ENCODE measurements around the gene RAB31.

- TF ChIP-seq CTCF (IDR thresholded peaks at IDR 0.05) = no peak
- no peak for TF ChIP-seq POLR2A (IDR thresholded peaks at IDR 0.05)
These were observed 121.3 kb downstream of the RAB31 start for GRCh38 chr18:9829397-9829712.
